ENCODE results near the gene SKA2. TPM values are rescaled to one million over a fixed set of nuclear protein-coding genes. Genes with fewer than 3 reads are reported as not detected.

Gene SKA2
- total and polyA plus RNA-seq, 4 donors, result 10.5 to 29.6 (median 11.7) TPM

DNA sequence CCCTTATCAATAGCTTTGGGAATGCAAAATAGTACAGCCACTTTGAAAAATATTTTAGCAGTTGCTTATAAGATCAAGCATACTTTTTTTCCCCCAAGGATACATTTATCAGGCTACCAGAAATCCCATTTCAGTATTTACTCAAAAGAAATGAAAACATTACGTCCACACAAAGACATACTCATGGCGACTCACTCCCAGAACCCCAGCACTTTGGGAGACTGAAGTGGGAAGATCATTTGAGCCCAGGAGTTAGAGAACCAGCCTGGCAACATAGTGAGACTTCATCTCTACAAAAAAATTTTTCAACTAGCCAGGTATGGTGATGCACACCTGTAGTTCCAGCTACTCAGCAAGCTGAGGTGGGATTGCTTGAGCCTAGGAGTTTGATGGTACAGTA is 5.9 kb downstream of the SKA2 start:
- TF ChIP-seq YY1 (IDR thresholded peaks at IDR 0.05) (no peak), TAF1 (conservative IDR thresholded peaks at IDR 0.05) (no peak), HNF4G (IDR thresholded peaks at IDR 0.05) (no peak), JUND (IDR thresholded peaks at IDR 0.05) (no peak), NR2F2 (IDR thresholded peaks at IDR 0.05) (no peak), FOXA2 (IDR thresholded peaks at IDR 0.05) (no peak), HNF4A (conservative IDR thresholded peaks at IDR 0.05) (no peak), SP1 (IDR thresholded peaks at IDR 0.05) (no peak), GABPA (IDR thresholded peaks at IDR 0.05 in 1 of 2, conservative IDR thresholded peaks at IDR 0.05 in 1 of 2) (no peak), FOXA1 (IDR thresholded peaks at IDR 0.05) (no peak)
- TF ChIP-seq, protein P1, sequence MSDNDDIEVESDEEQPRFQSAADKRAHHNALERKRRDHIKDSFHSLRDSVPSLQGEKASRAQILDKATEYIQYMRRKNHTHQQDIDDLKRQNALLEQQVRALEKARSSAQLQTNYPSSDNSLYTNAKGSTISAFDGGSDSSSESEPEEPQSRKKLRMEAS (IDR thresholded peaks at IDR 0.05), result no peak
- TF ChIP-seq, protein P2, sequence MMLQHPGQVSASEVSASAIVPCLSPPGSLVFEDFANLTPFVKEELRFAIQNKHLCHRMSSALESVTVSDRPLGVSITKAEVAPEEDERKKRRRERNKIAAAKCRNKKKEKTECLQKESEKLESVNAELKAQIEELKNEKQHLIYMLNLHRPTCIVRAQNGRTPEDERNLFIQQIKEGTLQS (IDR thresholded peaks at IDR 0.05), result no peak
- TF ChIP-seq, protein P3, sequence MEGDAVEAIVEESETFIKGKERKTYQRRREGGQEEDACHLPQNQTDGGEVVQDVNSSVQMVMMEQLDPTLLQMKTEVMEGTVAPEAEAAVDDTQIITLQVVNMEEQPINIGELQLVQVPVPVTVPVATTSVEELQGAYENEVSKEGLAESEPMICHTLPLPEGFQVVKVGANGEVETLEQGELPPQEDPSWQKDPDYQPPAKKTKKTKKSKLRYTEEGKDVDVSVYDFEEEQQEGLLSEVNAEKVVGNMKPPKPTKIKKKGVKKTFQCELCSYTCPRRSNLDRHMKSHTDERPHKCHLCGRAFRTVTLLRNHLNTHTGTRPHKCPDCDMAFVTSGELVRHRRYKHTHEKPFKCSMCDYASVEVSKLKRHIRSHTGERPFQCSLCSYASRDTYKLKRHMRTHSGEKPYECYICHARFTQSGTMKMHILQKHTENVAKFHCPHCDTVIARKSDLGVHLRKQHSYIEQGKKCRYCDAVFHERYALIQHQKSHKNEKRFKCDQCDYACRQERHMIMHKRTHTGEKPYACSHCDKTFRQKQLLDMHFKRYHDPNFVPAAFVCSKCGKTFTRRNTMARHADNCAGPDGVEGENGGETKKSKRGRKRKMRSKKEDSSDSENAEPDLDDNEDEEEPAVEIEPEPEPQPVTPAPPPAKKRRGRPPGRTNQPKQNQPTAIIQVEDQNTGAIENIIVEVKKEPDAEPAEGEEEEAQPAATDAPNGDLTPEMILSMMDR (IDR thresholded peaks at IDR 0.05; ENCODE audit: low read depth, low read length, missing input control), result no peak
- TF ChIP-seq, protein P4, sequence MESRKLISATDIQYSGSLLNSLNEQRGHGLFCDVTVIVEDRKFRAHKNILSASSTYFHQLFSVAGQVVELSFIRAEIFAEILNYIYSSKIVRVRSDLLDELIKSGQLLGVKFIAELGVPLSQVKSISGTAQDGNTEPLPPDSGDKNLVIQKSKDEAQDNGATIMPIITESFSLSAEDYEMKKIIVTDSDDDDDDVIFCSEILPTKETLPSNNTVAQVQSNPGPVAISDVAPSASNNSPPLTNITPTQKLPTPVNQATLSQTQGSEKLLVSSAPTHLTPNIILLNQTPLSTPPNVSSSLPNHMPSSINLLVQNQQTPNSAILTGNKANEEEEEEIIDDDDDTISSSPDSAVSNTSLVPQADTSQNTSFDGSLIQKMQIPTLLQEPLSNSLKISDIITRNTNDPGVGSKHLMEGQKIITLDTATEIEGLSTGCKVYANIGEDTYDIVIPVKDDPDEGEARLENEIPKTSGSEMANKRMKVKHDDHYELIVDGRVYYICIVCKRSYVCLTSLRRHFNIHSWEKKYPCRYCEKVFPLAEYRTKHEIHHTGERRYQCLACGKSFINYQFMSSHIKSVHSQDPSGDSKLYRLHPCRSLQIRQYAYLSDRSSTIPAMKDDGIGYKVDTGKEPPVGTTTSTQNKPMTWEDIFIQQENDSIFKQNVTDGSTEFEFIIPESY (IDR thresholded peaks at IDR 0.05), result no peak

DNA sequence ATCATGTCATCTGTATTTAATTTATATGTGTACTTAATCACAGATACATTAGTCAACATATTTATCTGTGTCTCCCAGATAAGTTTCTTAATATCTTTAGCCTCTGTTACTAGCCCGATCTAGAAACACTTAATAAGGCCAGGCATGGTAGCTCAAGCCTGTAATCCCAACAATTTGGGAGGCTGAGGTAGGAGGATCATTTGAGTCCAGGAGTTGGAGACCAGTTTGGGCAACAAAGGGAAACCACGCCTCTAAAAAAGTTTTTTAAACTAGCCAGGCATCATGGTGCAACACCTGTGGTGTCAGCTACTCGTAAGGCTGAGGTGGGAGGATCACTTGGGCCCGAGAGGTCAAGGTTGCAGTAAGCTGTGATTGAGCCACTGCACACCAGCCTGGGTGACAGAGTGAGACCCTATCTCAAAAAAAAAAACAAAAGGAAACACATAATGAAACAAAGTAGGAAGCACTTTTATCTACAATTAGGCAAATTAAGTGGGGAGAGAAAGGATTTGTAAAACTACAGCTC is 9.4 kb downstream of the SKA2 start:
- no peaks in the 10 kb centered on the region for H3K4me1 ChIP-seq (ENCODE audit: control insufficient read depth in 4 of 4, insufficient read depth in 4 of 4, low read length in 3 of 4)
- no peak for DNase-seq (ENCODE audit: low spot score)
- H3K36me3 ChIP-seq (ENCODE audit: control insufficient read depth in 4 of 4, insufficient read depth in 3 of 4, low read depth in 1 of 4, low read length in 3 of 4), result peaks cover 0 to 2% (median 0%) of the 10 kb centered on the region in 4 donors
- no peak for TF ChIP-seq YY1 (IDR thresholded peaks at IDR 0.05)
- H3K27ac ChIP-seq (ENCODE audit: low read depth in 1 of 2, low read length in 2 of 2), result no peak overlapping the region
- no peaks in the 10 kb centered on the region for H3K27me3 ChIP-seq (ENCODE audit: control insufficient read depth in 4 of 4, insufficient read depth in 4 of 4, low read length in 3 of 4)
- no peak overlapping the region for H3K4me3 ChIP-seq (ENCODE audit: low read depth in 1 of 3, low read length in 3 of 3)
- WGBS, result 95% methylated on average over 4 of the region's 4 CpGs
- H3K9me3 ChIP-seq (ENCODE audit: control insufficient read depth in 4 of 4, low read length in 3 of 4), result no peaks in the 10 kb centered on the region
- H3K9ac ChIP-seq (ENCODE audit: low read depth in 1 of 2, low read length in 2 of 2), result no peak overlapping the region

More for the DNA sequence above, 5.9 kb downstream of the SKA2 start:
- Histone ChIP-seq H3K4me1 (ENCODE audit: control insufficient read depth in 4 of 4, insufficient read depth in 4 of 4, low read length in 3 of 4) (peaks cover 0 to 4% (median 1%) of the 10 kb centered on the region in 4 donors), H3K9ac (ENCODE audit: low read depth in 1 of 2, low read length in 2 of 2) (no peak overlapping the region), H3K27me3 (ENCODE audit: control insufficient read depth in 4 of 4, insufficient read depth in 4 of 4, low read length in 3 of 4) (no peaks in the 10 kb centered on the region), H3K27ac (ENCODE audit: low read depth in 1 of 2, low read length in 2 of 2) (no peak overlapping the region), H3K36me3 (ENCODE audit: control insufficient read depth in 4 of 4, insufficient read depth in 3 of 4, low read depth in 1 of 4, low read length in 3 of 4) (peaks cover 0 to 1% (median 0%) of the 10 kb centered on the region in 4 donors), H3K9me3 (ENCODE audit: control insufficient read depth in 4 of 4, low read length in 3 of 4) (no peaks in the 10 kb centered on the region), H3K4me3 (ENCODE audit: low read depth in 1 of 3, low read length in 3 of 3) (no peak overlapping the region)
- no peak for DNase-seq (ENCODE audit: low spot score)
- WGBS, result 95% methylated on average over 2 of the region's 2 CpGs

DNA sequence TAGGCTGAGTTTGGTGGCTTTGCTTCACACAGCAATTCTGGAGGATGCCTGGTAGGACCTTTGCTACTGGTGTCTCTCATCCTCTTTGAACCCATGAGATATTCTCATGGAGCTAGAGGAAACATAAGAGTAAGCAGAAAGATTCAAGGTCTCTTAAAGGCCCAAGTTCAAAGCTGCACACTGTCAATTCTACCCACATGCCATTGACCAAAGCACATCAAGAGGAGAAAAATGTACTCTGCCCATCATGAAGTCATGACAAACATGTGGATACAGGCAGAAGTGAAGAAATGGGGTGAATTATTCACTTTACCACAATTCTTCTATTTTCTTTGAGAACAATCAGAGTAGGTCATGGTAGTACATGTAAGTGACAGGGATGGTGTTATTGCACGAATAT is 13.1 kb downstream of the SKA2 start:
- WGBS, result 89% methylated on average over 1 of the region's 1 CpG
- H3K9me3 ChIP-seq (ENCODE audit: control insufficient read depth in 4 of 4, low read length in 3 of 4), result no peaks in the 10 kb centered on the region
- no peaks in the 10 kb centered on the region for H3K27me3 ChIP-seq (ENCODE audit: control insufficient read depth in 4 of 4, insufficient read depth in 4 of 4, low read length in 3 of 4)
- H3K9ac ChIP-seq (ENCODE audit: low read depth in 1 of 2, low read length in 2 of 2), result no peak overlapping the region
- DNase-seq (ENCODE audit: low spot score), result no peak
- no peak overlapping the region for H3K4me3 ChIP-seq (ENCODE audit: low read depth in 1 of 3, low read length in 3 of 3)
- no peak overlapping the region for H3K27ac ChIP-seq (ENCODE audit: low read depth in 1 of 2, low read length in 2 of 2)
- no peaks in the 10 kb centered on the region for H3K4me1 ChIP-seq (ENCODE audit: control insufficient read depth in 4 of 4, insufficient read depth in 4 of 4, low read length in 3 of 4)
- peaks cover 0 to 2% (median 0%) of the 10 kb centered on the region in 4 donors for H3K36me3 ChIP-seq (ENCODE audit: control insufficient read depth in 4 of 4, insufficient read depth in 3 of 4, low read depth in 1 of 4, low read length in 3 of 4)
- TF ChIP-seq, protein P2 (IDR thresholded peaks at IDR 0.05), result no peak
- TF ChIP-seq, protein P3 (IDR thresholded peaks at IDR 0.05; ENCODE audit: low read depth, low read length, missing input control), result no peak
- TF ChIP-seq NR2F2 (IDR thresholded peaks at IDR 0.05) (no peak), JUND (IDR thresholded peaks at IDR 0.05) (no peak), YY1 (IDR thresholded peaks at IDR 0.05) (no peak), HNF4A (conservative IDR thresholded peaks at IDR 0.05) (no peak), SP1 (IDR thresholded peaks at IDR 0.05) (no peak), EGR1 (IDR thresholded peaks at IDR 0.05; ENCODE audit: low read depth in 2 of 2) (no peak), RAD21 (IDR thresholded peaks at IDR 0.05) (no peak), FOXA1 (IDR thresholded peaks at IDR 0.05) (no peak), GABPA (IDR thresholded peaks at IDR 0.05 in 1 of 2, conservative IDR thresholded peaks at IDR 0.05 in 1 of 2) (no peak)
- TF ChIP-seq, protein P1 (IDR thresholded peaks at IDR 0.05), result no peak

All from liver (tissue), 9 donors.